GM12865 (cell line): ENCODE measurements around the gene DOCK7.

Experiments used
- DNase-seq: peaks from one replicate; pipeline ENCODE4 v3.0.0; 2010; ENCODE audit warnings: low read depth
- H3K4me3 ChIP-seq: 2 replicates; pipeline ENCODE4 v1.5.1; 2011; ENCODE audit warnings: mild to moderate bottlenecking, low read depth, low read length, control low read depth
- CTCF ChIP-seq: IDR thresholded peaks from 2 replicates; pipeline ENCODE4 v1.5.1; 2011; ENCODE audit warnings: low read length, control low read depth, low read depth, inconsistent platforms; ENCODE audit not compliant: insufficient read depth; ENCODE audit errors: missing control alignments

Gene DOCK7

GRCh38 chr1:62481681-62482080 is 206.5 kb downstream of the DOCK7 start:
- DNase-seq, result no peak
- no peak overlapping the region for H3K4me3 ChIP-seq
- no peak for TF ChIP-seq CTCF

- no peak for TF ChIP-seq CTCF
- H3K4me3 ChIP-seq, result no peak overlapping the region
- no peak for DNase-seq
Measured at GRCh38 chr1:62476525-62477219, 211.5 kb downstream of the DOCK7 start.

- no peak for DNase-seq
- H3K4me3 ChIP-seq, result no peak overlapping the region
- TF ChIP-seq CTCF, result no peak
Measured at GRCh38 chr1:62467092-62467491, 221.1 kb downstream of the DOCK7 start.

- no peak for TF ChIP-seq CTCF
- H3K4me3 ChIP-seq, result no peak overlapping the region
- no peak for DNase-seq
Measured at GRCh38 chr1:62462370-62462769, 225.8 kb downstream of the DOCK7 start.

GRCh38 chr1:62457955-62458354 is 230.2 kb downstream of the DOCK7 start:
- no peak for TF ChIP-seq CTCF
- no peak overlapping the region for H3K4me3 ChIP-seq
- DNase-seq, result no peak

GRCh38 chr1:62452951-62453350 is 235.2 kb downstream of the DOCK7 start:
- no peak for DNase-seq
- no peak overlapping the region for H3K4me3 ChIP-seq
- no peak for TF ChIP-seq CTCF

GRCh38 chr1:62450301-62450700 is 237.9 kb downstream of the DOCK7 start:
- TF ChIP-seq CTCF, result no peak
- H3K4me3 ChIP-seq, result no peak overlapping the region
- DNase-seq, result no peak
